ENCODE measurements around the gene PRX. TPM values are rescaled to one million over a fixed set of nuclear protein-coding genes. Genes with fewer than 3 reads are reported as not detected.

PRX gene, protein sequence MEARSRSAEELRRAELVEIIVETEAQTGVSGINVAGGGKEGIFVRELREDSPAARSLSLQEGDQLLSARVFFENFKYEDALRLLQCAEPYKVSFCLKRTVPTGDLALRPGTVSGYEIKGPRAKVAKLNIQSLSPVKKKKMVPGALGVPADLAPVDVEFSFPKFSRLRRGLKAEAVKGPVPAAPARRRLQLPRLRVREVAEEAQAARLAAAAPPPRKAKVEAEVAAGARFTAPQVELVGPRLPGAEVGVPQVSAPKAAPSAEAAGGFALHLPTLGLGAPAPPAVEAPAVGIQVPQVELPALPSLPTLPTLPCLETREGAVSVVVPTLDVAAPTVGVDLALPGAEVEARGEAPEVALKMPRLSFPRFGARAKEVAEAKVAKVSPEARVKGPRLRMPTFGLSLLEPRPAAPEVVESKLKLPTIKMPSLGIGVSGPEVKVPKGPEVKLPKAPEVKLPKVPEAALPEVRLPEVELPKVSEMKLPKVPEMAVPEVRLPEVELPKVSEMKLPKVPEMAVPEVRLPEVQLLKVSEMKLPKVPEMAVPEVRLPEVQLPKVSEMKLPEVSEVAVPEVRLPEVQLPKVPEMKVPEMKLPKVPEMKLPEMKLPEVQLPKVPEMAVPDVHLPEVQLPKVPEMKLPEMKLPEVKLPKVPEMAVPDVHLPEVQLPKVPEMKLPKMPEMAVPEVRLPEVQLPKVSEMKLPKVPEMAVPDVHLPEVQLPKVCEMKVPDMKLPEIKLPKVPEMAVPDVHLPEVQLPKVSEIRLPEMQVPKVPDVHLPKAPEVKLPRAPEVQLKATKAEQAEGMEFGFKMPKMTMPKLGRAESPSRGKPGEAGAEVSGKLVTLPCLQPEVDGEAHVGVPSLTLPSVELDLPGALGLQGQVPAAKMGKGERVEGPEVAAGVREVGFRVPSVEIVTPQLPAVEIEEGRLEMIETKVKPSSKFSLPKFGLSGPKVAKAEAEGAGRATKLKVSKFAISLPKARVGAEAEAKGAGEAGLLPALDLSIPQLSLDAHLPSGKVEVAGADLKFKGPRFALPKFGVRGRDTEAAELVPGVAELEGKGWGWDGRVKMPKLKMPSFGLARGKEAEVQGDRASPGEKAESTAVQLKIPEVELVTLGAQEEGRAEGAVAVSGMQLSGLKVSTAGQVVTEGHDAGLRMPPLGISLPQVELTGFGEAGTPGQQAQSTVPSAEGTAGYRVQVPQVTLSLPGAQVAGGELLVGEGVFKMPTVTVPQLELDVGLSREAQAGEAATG (N-terminal part only)
- total RNA-seq: 1 to 10 TPM; 2.8 to 8.8 (median 6.9) TPM
- 1 to 10 TPM; 1.7 to 8.4 TPM for polyA plus RNA-seq
- long read RNA-seq, donor 1, partial matches to known transcripts: 1 of 6 reads
- long read RNA-seq, donor 1, other reads (novel, unspliced or antisense): 5 of 6 reads
- long read RNA-seq, donor 2, full-length matches to known transcripts: 1 of 1 reads
- long read RNA-seq, donor 2, partial matches to known transcripts: 0 of 1 reads
- long read RNA-seq, donor 2, other reads (novel, unspliced or antisense): 0 of 1 reads
- long read RNA-seq, donor 3, partial matches to known transcripts: 14 of 14 reads
- long read RNA-seq, donor 3, other reads (novel, unspliced or antisense): 0 of 14 reads

DNA sequence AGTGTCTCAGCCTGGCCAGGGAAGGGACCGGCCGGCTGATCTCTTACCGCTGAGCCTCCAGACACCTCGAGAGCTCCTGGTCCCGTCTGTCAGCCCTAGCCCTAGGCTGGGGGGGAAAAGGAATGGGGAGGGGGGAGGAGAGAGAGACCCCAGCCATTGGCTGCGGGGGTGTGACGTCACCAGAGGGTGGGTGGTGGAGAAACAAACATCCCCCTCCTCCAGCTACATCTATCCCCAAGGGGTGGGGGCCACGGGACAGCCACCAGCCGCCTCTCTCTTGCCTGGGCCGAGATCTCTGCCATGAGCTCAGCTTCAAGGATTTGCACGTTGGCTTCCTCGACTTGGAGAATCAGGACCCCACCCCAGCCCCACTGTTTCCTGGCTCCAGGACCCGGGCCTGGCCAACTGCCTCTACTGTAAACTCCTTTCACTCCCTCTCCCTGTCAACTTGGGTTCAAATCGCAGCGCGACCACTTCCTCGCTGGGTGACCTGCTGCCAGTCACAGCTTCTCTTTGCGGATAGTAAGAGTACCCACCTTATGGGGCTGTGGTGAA, at the start of gene PRX:
TSS of gene PRX (minus strand) at position 88 of the 555 bp plus-strand sequence. CDS start 5,446 bp downstream, outside the sequence.
- TF ChIP-seq, protein P1, sequence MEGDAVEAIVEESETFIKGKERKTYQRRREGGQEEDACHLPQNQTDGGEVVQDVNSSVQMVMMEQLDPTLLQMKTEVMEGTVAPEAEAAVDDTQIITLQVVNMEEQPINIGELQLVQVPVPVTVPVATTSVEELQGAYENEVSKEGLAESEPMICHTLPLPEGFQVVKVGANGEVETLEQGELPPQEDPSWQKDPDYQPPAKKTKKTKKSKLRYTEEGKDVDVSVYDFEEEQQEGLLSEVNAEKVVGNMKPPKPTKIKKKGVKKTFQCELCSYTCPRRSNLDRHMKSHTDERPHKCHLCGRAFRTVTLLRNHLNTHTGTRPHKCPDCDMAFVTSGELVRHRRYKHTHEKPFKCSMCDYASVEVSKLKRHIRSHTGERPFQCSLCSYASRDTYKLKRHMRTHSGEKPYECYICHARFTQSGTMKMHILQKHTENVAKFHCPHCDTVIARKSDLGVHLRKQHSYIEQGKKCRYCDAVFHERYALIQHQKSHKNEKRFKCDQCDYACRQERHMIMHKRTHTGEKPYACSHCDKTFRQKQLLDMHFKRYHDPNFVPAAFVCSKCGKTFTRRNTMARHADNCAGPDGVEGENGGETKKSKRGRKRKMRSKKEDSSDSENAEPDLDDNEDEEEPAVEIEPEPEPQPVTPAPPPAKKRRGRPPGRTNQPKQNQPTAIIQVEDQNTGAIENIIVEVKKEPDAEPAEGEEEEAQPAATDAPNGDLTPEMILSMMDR (IDR thresholded peaks at IDR 0.05): no peak
- TF ChIP-seq EP300 (IDR thresholded peaks at IDR 0.05): no peak
- no peak for TF ChIP-seq POLR2A (IDR thresholded peaks at IDR 0.05)
- Histone ChIP-seq H3K27ac (no peak within 1 kb of the TSS), H3K4me3 (no peak within 1 kb of the TSS), H3K4me1 (ENCODE audit: insufficient read depth) (no peaks in the 10 kb centered on the region), H3K9me3 (no peaks in the 10 kb centered on the region), H3K27me3 (no peaks in the 10 kb centered on the region), H3K36me3 (no peaks in the 10 kb centered on the region)
- DNase-seq: no peak
- intact Hi-C loops (cut with DNase I): no loop called here
- 15 to 16% (median 15%) methylated on average over 18 of the region's 18 CpGs for WGBS, 3 donors

DNA sequence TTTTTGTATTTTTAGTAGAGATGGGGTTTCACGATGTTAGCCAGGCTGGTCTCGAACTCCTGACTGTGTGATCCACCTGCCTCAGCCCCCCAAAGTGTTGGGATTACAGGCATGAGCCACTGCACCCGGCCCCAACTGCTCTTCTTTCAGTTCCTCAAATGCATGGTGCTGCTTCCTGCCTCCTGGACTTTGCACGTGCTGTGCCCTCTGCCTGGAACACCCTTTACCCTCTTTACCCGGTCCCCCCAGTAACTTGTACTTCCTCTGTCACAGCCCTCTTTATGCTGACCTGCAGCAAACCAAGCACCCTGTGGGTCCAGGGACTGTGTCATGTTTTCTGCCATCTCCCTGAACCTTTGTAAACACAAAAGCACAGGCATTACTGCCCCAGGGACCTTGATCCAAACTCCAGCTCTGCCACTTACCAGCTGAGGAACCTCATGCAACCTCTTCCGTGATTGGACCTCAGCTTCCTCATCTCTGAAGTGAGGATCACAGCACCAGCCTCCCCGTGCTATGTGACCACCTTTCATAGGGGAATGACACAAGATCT, 48.6 kb upstream of the PRX start:
- no peak for DNase-seq
- Histone ChIP-seq H3K36me3 (no peaks in the 10 kb centered on the region), H3K4me3 (no peak overlapping the region), H3K4me1 (ENCODE audit: insufficient read depth) (peaks cover 8% of the 10 kb centered on the region), H3K27me3 (no peaks in the 10 kb centered on the region), H3K9me3 (no peaks in the 10 kb centered on the region), H3K27ac (no peak overlapping the region)
- WGBS, 3 donors: 75 to 81% (median 75%) methylated on average over 7 of the region's 7 CpGs
- TF ChIP-seq, protein P1 (IDR thresholded peaks at IDR 0.05): no peak
- TF ChIP-seq POLR2A (IDR thresholded peaks at IDR 0.05) (no peak), EP300 (IDR thresholded peaks at IDR 0.05) (no peak)
- intact Hi-C loops (cut with DNase I): loop anchor here in 3 of 4 donors (10.0 kb wide), 3 partner anchors 113 to 143 kb away; partner anchors contain the start of genes LTBP4 (in 2 of the 3) and SHKBP1 (in 1 of the 3)

DNA sequence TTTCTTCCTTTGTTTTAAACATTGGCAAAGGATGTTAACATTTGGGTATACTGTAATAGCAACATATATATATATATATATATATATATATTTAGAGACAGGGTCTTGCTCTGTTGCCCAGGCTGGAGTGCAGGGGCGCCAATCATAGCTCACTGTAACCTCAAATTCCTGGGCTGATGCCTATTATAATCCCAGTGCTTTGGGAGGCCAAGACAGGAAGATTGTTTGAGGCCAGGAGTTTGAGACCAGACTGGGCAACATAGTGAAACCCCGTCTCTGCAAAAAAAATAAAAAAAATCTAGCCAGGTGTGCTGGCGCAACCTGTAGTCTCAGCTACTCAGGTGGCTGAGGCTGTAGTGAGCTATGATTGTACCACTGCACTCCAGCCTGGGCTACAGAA, 47.0 kb upstream of the PRX start:
- WGBS, 3 donors: 90 to 91% (median 90%) methylated on average over 3 of the region's 3 CpGs
- H3K4me3 ChIP-seq: no peak overlapping the region
- no peak for DNase-seq
- H3K27ac ChIP-seq: no peak overlapping the region
- no peaks in the 10 kb centered on the region for H3K9me3 ChIP-seq
- no peak for TF ChIP-seq EP300 (IDR thresholded peaks at IDR 0.05)
- no peak for TF ChIP-seq POLR2A (IDR thresholded peaks at IDR 0.05)
- TF ChIP-seq, protein P1 (IDR thresholded peaks at IDR 0.05): no peak
- H3K4me1 ChIP-seq (ENCODE audit: insufficient read depth): peaks cover 4% of the 10 kb centered on the region
- H3K36me3 ChIP-seq: no peaks in the 10 kb centered on the region
- H3K27me3 ChIP-seq: no peaks in the 10 kb centered on the region
- intact Hi-C loops (cut with DNase I): loop anchor here in 3 of 4 donors (10.0 kb wide), 3 partner anchors 115 to 145 kb away; partner anchors contain the start of genes LTBP4 (in 2 of the 3) and SHKBP1 (in 1 of the 3)
